Measurements from ENCODE around the gene CDPF1.

DNA sequence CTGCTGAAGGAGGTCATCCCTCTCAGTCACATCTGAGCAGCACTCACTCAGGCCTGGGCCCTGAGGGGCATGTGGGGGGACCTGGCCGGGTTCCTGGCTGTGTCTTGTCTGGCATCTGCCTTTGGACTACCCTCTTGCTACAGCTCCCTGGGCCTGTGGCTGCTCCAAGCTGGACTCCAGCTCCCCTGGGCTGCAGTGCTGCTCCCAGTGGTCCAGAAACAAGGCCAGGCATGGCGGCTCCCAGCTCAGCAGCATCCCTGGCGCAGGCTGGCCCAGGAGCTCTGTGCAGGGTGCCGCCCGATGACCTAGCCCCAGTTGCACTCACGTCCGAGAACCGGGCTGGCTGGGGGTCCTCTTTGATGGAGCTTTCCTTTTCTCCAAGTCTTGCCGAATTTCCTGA, 5.3 kb downstream of the CDPF1 start:
- no peak for TF ChIP-seq EZH2 (IDR thresholded peaks at IDR 0.05; ENCODE audit: borderline replicate concordance, insufficient read depth, low read depth, low read length, poor library complexity, severe bottlenecking)
- TF ChIP-seq CTCF (IDR thresholded peaks at IDR 0.05), result no peak
